Measurements from ENCODE around the gene MERTK.

MERTK gene

GRCh38 chr2:111977240-111977639 lies 78.8 kb downstream of the MERTK start:
- DNase-seq (ENCODE audit: low read depth in 3 of 3, low spot score in 1 of 3): no peak

GRCh38 chr2:111978452-111979170 lies 80.2 kb downstream of the MERTK start:
- DNase-seq (ENCODE audit: low read depth in 3 of 3, low spot score in 1 of 3): no peak

- DNase-seq (ENCODE audit: low read depth in 3 of 3, low spot score in 1 of 3): no peak
Observed at GRCh38 chr2:111981666-111982065, 83.3 kb downstream of the MERTK start.

GRCh38 chr2:111982822-111983221 lies 84.4 kb downstream of the MERTK start:
- no peak for DNase-seq (ENCODE audit: low read depth in 3 of 3, low spot score in 1 of 3)

- DNase-seq (ENCODE audit: low read depth in 3 of 3, low spot score in 1 of 3): no peak
Observed at GRCh38 chr2:111983478-111984212, 85.2 kb downstream of the MERTK start.

- DNase-seq (ENCODE audit: low read depth in 3 of 3, low spot score in 1 of 3): no peak
Observed at GRCh38 chr2:111984213-111984604, 85.8 kb downstream of the MERTK start.

- no peak for DNase-seq (ENCODE audit: low read depth in 3 of 3, low spot score in 1 of 3)
Observed at GRCh38 chr2:111985514-111985913, 87.1 kb downstream of the MERTK start.

GRCh38 chr2:111986116-111986900 lies 87.9 kb downstream of the MERTK start:
- DNase-seq (ENCODE audit: low read depth in 3 of 3, low spot score in 1 of 3): no peak

GRCh38 chr2:111990375-111990774 lies 92.0 kb downstream of the MERTK start:
- DNase-seq (ENCODE audit: low read depth in 3 of 3, low spot score in 1 of 3): no peak

- no peak for DNase-seq (ENCODE audit: low read depth in 3 of 3, low spot score in 1 of 3)
Observed at GRCh38 chr2:111990856-111991255, 92.4 kb downstream of the MERTK start.

GRCh38 chr2:111994042-111994441 lies 95.6 kb downstream of the MERTK start:
- no peak for DNase-seq (ENCODE audit: low read depth in 3 of 3, low spot score in 1 of 3)

GRCh38 chr2:111995148-111995547 lies 96.7 kb downstream of the MERTK start:
- no peak for DNase-seq (ENCODE audit: low read depth in 3 of 3, low spot score in 1 of 3)

GRCh38 chr2:111999809-112000208 lies 101.4 kb downstream of the MERTK start:
- DNase-seq (ENCODE audit: low read depth in 3 of 3, low spot score in 1 of 3): no peak

GRCh38 chr2:112000399-112001135 lies 102.2 kb downstream of the MERTK start:
- DNase-seq (ENCODE audit: low read depth in 3 of 3, low spot score in 1 of 3): no peak

- no peak for DNase-seq (ENCODE audit: low read depth in 3 of 3, low spot score in 1 of 3)
Observed at GRCh38 chr2:112001136-112001715, 102.8 kb downstream of the MERTK start.

GRCh38 chr2:112001942-112002341 lies 103.5 kb downstream of the MERTK start:
- no peak for DNase-seq (ENCODE audit: low read depth in 3 of 3, low spot score in 1 of 3)

GRCh38 chr2:112003576-112004252 lies 105.3 kb downstream of the MERTK start:
- no peak for DNase-seq (ENCODE audit: low read depth in 3 of 3, low spot score in 1 of 3)

- DNase-seq (ENCODE audit: low read depth in 3 of 3, low spot score in 1 of 3): no peak
Observed at GRCh38 chr2:112004253-112004645, 105.8 kb downstream of the MERTK start.

GRCh38 chr2:112005406-112006075 lies 107.1 kb downstream of the MERTK start:
- DNase-seq (ENCODE audit: low read depth in 3 of 3, low spot score in 1 of 3): no peak

GRCh38 chr2:112006076-112006410 lies 107.6 kb downstream of the MERTK start:
- DNase-seq (ENCODE audit: low read depth in 3 of 3, low spot score in 1 of 3): no peak
